NCI-H128 (cell line): ENCODE measurements around the gene ZBTB45.
"Not testable (repeated sequence)": the region's sequence is repeated elsewhere in the genome, so short reads cannot be mapped to it uniquely, and the experiment has no call there.

Source experiments
- DNase-seq: peaks from one replicate; lab custom pipeline; 2025; ENCODE audit not compliant: unreplicated experiment; lab: John Stamatoyannopoulos, UW

ZBTB45 gene

GRCh38 chr19:58554494-58555368, 35.1 kb upstream of the ZBTB45 start, which contains the start of gene CHMP2A:
TSS of gene CHMP2A (minus strand) at chr19:58555105. CDS start at chr19:58554212, 893 bp downstream.
- DNase-seq, result no peak

GRCh38 chr19:58553799-58554493, 34.3 kb upstream of the ZBTB45 start:
- no peak for DNase-seq

- no peak for DNase-seq
These were observed 33.0 kb upstream of the ZBTB45 start for GRCh38 chr19:58552655-58553054.

- DNase-seq, result no peak
These were observed 32.2 kb upstream of the ZBTB45 start for GRCh38 chr19:58551577-58552471.

GRCh38 chr19:58551123-58551497, 31.5 kb upstream of the ZBTB45 start:
- no peak for DNase-seq

- DNase-seq, result no peak
These were observed 30.9 kb upstream of the ZBTB45 start for GRCh38 chr19:58550362-58551122.

- no peak for DNase-seq
These were observed 30.2 kb upstream of the ZBTB45 start for GRCh38 chr19:58549664-58550361.

- no peak for DNase-seq
These were observed 29.5 kb upstream of the ZBTB45 start for GRCh38 chr19:58548859-58549663.

GRCh38 chr19:58547323-58548312, 28.0 kb upstream of the ZBTB45 start:
- no peak for DNase-seq

- no peak for DNase-seq
These were observed 26.5 kb upstream of the ZBTB45 start for GRCh38 chr19:58546019-58546530.

GRCh38 chr19:58545286-58546018, 25.8 kb upstream of the ZBTB45 start:
- no peak for DNase-seq

GRCh38 chr19:58544591-58545285, 25.1 kb upstream of the ZBTB45 start:
- no peak for DNase-seq

- no peak for DNase-seq
These were observed 24.4 kb upstream of the ZBTB45 start, which contains the start of gene TRIM28 for GRCh38 chr19:58543826-58544590. TSS of gene TRIM28 (plus strand) at chr19:58544064. CDS start at chr19:58544758, 694 bp downstream.

- DNase-seq, result not testable (repeated sequence)
These were observed 23.2 kb upstream of the ZBTB45 start for GRCh38 chr19:58542641-58543372.

- not testable (repeated sequence) for DNase-seq
These were observed 19.6 kb upstream of the ZBTB45 start for GRCh38 chr19:58539169-58539559.
